HEK293 (cell line): ENCODE data around the gene PPP3CA.

Experiments used
- ATF2 ChIP-seq: fragments of 450-650 bp; formaldehyde crosslinking; IDR thresholded peaks from 2 replicates; pipeline ENCODE4 v1.5.1; 2016; ENCODE audit warnings: missing biosample characterization, missing genetic modification characterization, low read depth
- KLF9 ChIP-seq: fragments of 450-650 bp; formaldehyde crosslinking; IDR thresholded peaks from 2 replicates; pipeline ENCODE4 v1.5.1; 2016; ENCODE audit warnings: missing biosample characterization, missing genetic modification characterization, low read depth
- SALL2 ChIP-seq: fragments of 450-650 bp; formaldehyde crosslinking; IDR thresholded peaks from 2 replicates; pipeline ENCODE4 v1.5.0; 2017; ENCODE audit warnings: missing biosample characterization, mild to moderate bottlenecking, missing genetic modification characterization, borderline replicate concordance
- SCRT1 ChIP-seq: fragments of 450-650 bp; formaldehyde crosslinking; IDR thresholded peaks from 2 replicates; pipeline ENCODE4 v1.5.1; 2016; ENCODE audit warnings: missing biosample characterization, missing genetic modification characterization, borderline replicate concordance
- SP7 ChIP-seq: fragments of 450-650 bp; formaldehyde crosslinking; IDR thresholded peaks from 2 replicates; pipeline ENCODE4 v1.5.1; 2016; ENCODE audit warnings: missing biosample characterization, missing genetic modification characterization
- ZNF138 ChIP-seq: fragments of 450-650 bp; formaldehyde crosslinking; IDR thresholded peaks from 2 replicates; pipeline ENCODE4 v1.5.1; 2016; ENCODE audit warnings: missing biosample characterization, missing genetic modification characterization, borderline replicate concordance
- ZNF24 ChIP-seq: fragments of 450-650 bp; formaldehyde crosslinking; IDR thresholded peaks from 2 replicates; pipeline ENCODE4 v1.5.1; 2016; ENCODE audit warnings: missing biosample characterization, missing genetic modification characterization
- ZNF280D ChIP-seq: fragments of 450-650 bp; formaldehyde crosslinking; IDR thresholded peaks from 2 replicates; pipeline ENCODE4 v1.5.1; 2016; ENCODE audit warnings: missing biosample characterization, missing genetic modification characterization
- ZNF394 ChIP-seq: fragments of 450-650 bp; formaldehyde crosslinking; IDR thresholded peaks from 2 replicates; pipeline ENCODE4 v1.5.1; 2016; ENCODE audit warnings: missing biosample characterization, missing genetic modification characterization, mild to moderate bottlenecking, moderate library complexity, borderline replicate concordance
- ZNF549 ChIP-seq: fragments of 450-650 bp; IDR thresholded peaks from 2 replicates; pipeline ENCODE4 v1.5.1; 2018; ENCODE audit warnings: missing biosample characterization, missing genetic modification characterization, mild to moderate bottlenecking, inconsistent platforms, moderate library complexity
- ZNF585B ChIP-seq: fragments of 450-650 bp; formaldehyde crosslinking; IDR thresholded peaks from 2 replicates; pipeline ENCODE4 v1.5.1; 2016; ENCODE audit warnings: missing biosample characterization, missing genetic modification characterization
- TF ChIP-seq, protein P1 (sequence below): fragments of 450-650 bp; formaldehyde crosslinking; IDR thresholded peaks from 2 replicates; pipeline ENCODE4 v1.5.1; 2016; ENCODE audit warnings: missing biosample characterization, missing genetic modification characterization
- TF ChIP-seq, protein P2 (sequence below): fragments of 450-650 bp; formaldehyde crosslinking; IDR thresholded peaks from 2 replicates; pipeline ENCODE4; 2016; ENCODE audit warnings: missing biosample characterization, missing genetic modification characterization
- TF ChIP-seq, protein P3 (sequence below): fragments of 450-650 bp; formaldehyde crosslinking; IDR thresholded peaks from 2 replicates; pipeline ENCODE4 v1.5.1; 2016; ENCODE audit warnings: missing biosample characterization, missing genetic modification characterization

GRCh38 chr4:101292214-101292613 is 55.1 kb downstream of the PPP3CA start:
- TF ChIP-seq, protein P1, sequence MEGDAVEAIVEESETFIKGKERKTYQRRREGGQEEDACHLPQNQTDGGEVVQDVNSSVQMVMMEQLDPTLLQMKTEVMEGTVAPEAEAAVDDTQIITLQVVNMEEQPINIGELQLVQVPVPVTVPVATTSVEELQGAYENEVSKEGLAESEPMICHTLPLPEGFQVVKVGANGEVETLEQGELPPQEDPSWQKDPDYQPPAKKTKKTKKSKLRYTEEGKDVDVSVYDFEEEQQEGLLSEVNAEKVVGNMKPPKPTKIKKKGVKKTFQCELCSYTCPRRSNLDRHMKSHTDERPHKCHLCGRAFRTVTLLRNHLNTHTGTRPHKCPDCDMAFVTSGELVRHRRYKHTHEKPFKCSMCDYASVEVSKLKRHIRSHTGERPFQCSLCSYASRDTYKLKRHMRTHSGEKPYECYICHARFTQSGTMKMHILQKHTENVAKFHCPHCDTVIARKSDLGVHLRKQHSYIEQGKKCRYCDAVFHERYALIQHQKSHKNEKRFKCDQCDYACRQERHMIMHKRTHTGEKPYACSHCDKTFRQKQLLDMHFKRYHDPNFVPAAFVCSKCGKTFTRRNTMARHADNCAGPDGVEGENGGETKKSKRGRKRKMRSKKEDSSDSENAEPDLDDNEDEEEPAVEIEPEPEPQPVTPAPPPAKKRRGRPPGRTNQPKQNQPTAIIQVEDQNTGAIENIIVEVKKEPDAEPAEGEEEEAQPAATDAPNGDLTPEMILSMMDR (tag by site-specific recombination) = no peak
- TF ChIP-seq, protein P2, sequence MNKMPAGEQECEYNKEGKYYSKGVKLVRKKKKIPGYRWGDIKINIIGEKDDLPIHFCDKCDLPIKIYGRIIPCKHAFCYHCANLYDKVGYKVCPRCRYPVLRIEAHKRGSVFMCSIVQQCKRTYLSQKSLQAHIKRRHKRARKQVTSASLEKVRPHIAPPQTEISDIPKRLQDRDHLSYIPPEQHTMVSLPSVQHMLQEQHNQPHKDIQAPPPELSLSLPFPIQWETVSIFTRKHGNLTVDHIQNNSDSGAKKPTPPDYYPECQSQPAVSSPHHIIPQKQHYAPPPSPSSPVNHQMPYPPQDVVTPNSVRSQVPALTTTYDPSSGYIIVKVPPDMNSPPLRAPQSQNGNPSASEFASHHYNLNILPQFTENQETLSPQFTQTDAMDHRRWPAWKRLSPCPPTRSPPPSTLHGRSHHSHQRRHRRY (tag by site-specific recombination) = no peak
- no peak for TF ChIP-seq ZNF24 (tag by site-specific recombination)
- TF ChIP-seq ZNF138 = no peak
- no peak for TF ChIP-seq SCRT1 (tag by site-specific recombination)
- no peak for TF ChIP-seq SALL2 (tag by site-specific recombination)
- no peak for TF ChIP-seq ZNF585B (tag by site-specific recombination)
- TF ChIP-seq, protein P3, sequence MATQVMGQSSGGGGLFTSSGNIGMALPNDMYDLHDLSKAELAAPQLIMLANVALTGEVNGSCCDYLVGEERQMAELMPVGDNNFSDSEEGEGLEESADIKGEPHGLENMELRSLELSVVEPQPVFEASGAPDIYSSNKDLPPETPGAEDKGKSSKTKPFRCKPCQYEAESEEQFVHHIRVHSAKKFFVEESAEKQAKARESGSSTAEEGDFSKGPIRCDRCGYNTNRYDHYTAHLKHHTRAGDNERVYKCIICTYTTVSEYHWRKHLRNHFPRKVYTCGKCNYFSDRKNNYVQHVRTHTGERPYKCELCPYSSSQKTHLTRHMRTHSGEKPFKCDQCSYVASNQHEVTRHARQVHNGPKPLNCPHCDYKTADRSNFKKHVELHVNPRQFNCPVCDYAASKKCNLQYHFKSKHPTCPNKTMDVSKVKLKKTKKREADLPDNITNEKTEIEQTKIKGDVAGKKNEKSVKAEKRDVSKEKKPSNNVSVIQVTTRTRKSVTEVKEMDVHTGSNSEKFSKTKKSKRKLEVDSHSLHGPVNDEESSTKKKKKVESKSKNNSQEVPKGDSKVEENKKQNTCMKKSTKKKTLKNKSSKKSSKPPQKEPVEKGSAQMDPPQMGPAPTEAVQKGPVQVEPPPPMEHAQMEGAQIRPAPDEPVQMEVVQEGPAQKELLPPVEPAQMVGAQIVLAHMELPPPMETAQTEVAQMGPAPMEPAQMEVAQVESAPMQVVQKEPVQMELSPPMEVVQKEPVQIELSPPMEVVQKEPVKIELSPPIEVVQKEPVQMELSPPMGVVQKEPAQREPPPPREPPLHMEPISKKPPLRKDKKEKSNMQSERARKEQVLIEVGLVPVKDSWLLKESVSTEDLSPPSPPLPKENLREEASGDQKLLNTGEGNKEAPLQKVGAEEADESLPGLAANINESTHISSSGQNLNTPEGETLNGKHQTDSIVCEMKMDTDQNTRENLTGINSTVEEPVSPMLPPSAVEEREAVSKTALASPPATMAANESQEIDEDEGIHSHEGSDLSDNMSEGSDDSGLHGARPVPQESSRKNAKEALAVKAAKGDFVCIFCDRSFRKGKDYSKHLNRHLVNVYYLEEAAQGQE = no peak
- TF ChIP-seq ZNF280D (tag by site-specific recombination) = no peak
- TF ChIP-seq ATF2 = no peak
- TF ChIP-seq SP7 (tag by site-specific recombination) = no peak
- TF ChIP-seq ZNF394 (tag by site-specific recombination) = no peak
- TF ChIP-seq KLF9 (tag by site-specific recombination) = no peak
- TF ChIP-seq ZNF549 (tag by site-specific recombination) = no peak
